ENCODE measurements around the gene LTB. TPM values are rescaled to one million over a fixed set of nuclear protein-coding genes. Genes with fewer than 3 reads are reported as not detected.

LTB gene
- total and polyA plus RNA-seq, 9 of the 15 experiments (the other 6 are each of a cell fraction or from before 2014, with no cell fraction given): 0.07 to 0.51 TPM; not detected in 7

- no peak for TF ChIP-seq ZBTB40 (IDR thresholded peaks at IDR 0.05)
- TF ChIP-seq ZBTB40 (CRISPR knock-in tag; IDR thresholded peaks at IDR 0.05): no peak
- no peak for TF ChIP-seq TCF7 (IDR thresholded peaks at IDR 0.05; ENCODE audit: borderline replicate concordance)
- no peak for TF ChIP-seq EP400 (IDR thresholded peaks at IDR 0.05)
- TF ChIP-seq POLR2AphosphoS5 (IDR thresholded peaks at IDR 0.05; ENCODE audit: control insufficient read depth, insufficient read depth, low read depth, low read length): no peak
- no peak for TF ChIP-seq HINFP (tag; conservative IDR thresholded peaks at IDR 0.05; ENCODE audit: low read depth)
- TF ChIP-seq KDM1A (IDR thresholded peaks at IDR 0.05): no peak
- TF ChIP-seq TFAM (CRISPR knock-in tag; conservative IDR thresholded peaks at IDR 0.05): no peak
- no peak for TF ChIP-seq GABPB1 (CRISPR knock-in tag; IDR thresholded peaks at IDR 0.05)
- no peak for TF ChIP-seq NFYB (IDR thresholded peaks at IDR 0.05; ENCODE audit: extremely low read depth, insufficient read length)
- TF ChIP-seq DEAF1 (CRISPR knock-in tag; IDR thresholded peaks at IDR 0.05): peak; percentile 10; the same call in 1 of the 2 replicates
- TF ChIP-seq ZNF347 (CRISPR knock-in tag; IDR thresholded peaks at IDR 0.05; ENCODE audit: low read depth): no peak
- no peak for TF ChIP-seq MAFK (IDR thresholded peaks at IDR 0.05; ENCODE audit: low read length)
- no peak for TF ChIP-seq ZNF277 (CRISPR knock-in tag; IDR thresholded peaks at IDR 0.05; ENCODE audit: borderline replicate concordance)
- TF ChIP-seq ZEB2 (IDR thresholded peaks at IDR 0.05): no peak
These were observed 41.1 kb downstream of the LTB start (continued) for GRCh38 chr6:31541059-31541657.

Measured in K562 (cell line).